Glutamatergic neuron (in vitro differentiated cells): ENCODE results near the gene ASCC3. TPM values are rescaled to one million over a fixed set of nuclear protein-coding genes. Genes with fewer than 3 reads are reported as not detected.

Experiments
- DNase-seq: peaks from one replicate; pipeline ENCODE4 v3.0.0; 2022
- H3K27ac Mint-ChIP-seq: one replicate; pipeline ENCODE4 v1.8.0; 2020; ENCODE audit warnings: mild to moderate bottlenecking, mixed read lengths, inconsistent platforms; ENCODE audit not compliant: unreplicated experiment
- H3K27me3 Mint-ChIP-seq: one replicate; pipeline ENCODE4 v1.8.0; 2020; ENCODE audit warnings: mild to moderate bottlenecking, moderate library complexity, mixed read lengths, inconsistent platforms; ENCODE audit not compliant: unreplicated experiment
- H3K36me3 Mint-ChIP-seq: one replicate; pipeline ENCODE4 v1.8.0; 2020; ENCODE audit warnings: mild to moderate bottlenecking, mixed read lengths, inconsistent platforms; ENCODE audit not compliant: unreplicated experiment
- H3K4me1 Mint-ChIP-seq: one replicate; pipeline ENCODE4 v1.8.0; 2020; ENCODE audit warnings: mild to moderate bottlenecking, low read depth, mixed read lengths, inconsistent platforms; ENCODE audit not compliant: unreplicated experiment
- H3K4me3 Mint-ChIP-seq: one replicate; pipeline ENCODE4 v1.8.0; 2020; ENCODE audit warnings: mild to moderate bottlenecking, mixed read lengths, inconsistent platforms; ENCODE audit not compliant: unreplicated experiment
- H3K9me3 Mint-ChIP-seq: one replicate; pipeline ENCODE4 v1.8.0; 2020; ENCODE audit warnings: mild to moderate bottlenecking, moderate library complexity, mixed read lengths, inconsistent platforms; ENCODE audit not compliant: unreplicated experiment
- CTCF ChIP-seq: fragments of 200-600 bp; sonication (generic); IDR thresholded peaks from one replicate; pipeline ENCODE4 v1.5.0; 2021; ENCODE audit not compliant: partially characterized antibody, unreplicated experiment
- total RNA-seq: library from RNA; stranded (reverse); fragmentation: NEBNext Ultra II Directional; extraction: Animal tissue kit (Norgen Biotek cat#: 25700); gene quantifications from one replicate; pipeline ENCODE4 v1.2.1, GENCODE V29; 2021; ENCODE audit not compliant: unreplicated experiment

Gene ASCC3
- total RNA-seq, 1 donor from 2014 or later = 49.6 TPM

GRCh38 chr6:100905067-100905466 is 23.9 kb upstream of the ASCC3 start:
- Mint-ChIP-seq H3K36me3 (no peaks in the 10 kb centered on the region), H3K27me3 (no peaks in the 10 kb centered on the region), H3K4me3 (no peak overlapping the region), H3K27ac (no peak overlapping the region), H3K4me1 (no peaks in the 10 kb centered on the region), H3K9me3 (no peaks in the 10 kb centered on the region)
- TF ChIP-seq CTCF = no peak
- DNase-seq = no peak

DNA sequence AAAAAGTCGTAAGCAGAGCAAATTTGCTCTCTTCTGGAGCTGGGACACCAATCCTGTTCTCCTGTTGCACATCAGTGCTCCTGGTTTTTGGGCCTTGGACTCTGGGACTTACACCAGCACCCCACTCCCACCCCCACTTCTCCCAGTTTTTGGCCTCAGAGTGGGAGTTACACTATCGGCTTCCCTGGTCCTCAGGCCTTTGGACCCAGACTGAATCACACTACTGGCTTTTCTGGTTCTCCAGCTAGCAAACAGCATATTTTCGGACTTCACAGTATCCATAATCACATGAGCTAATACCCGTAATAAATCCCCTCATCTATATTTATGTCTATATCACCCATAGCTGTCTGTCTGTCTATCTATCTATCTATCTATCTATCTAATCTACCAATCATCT is 23.2 kb upstream of the ASCC3 start:
- Mint-ChIP-seq H3K36me3 (no peaks in the 10 kb centered on the region), H3K27ac (no peak overlapping the region), H3K9me3 (no peaks in the 10 kb centered on the region), H3K4me1 (no peaks in the 10 kb centered on the region), H3K27me3 (no peaks in the 10 kb centered on the region), H3K4me3 (no peak overlapping the region)
- no peak for TF ChIP-seq CTCF
- no peak for DNase-seq

DNA sequence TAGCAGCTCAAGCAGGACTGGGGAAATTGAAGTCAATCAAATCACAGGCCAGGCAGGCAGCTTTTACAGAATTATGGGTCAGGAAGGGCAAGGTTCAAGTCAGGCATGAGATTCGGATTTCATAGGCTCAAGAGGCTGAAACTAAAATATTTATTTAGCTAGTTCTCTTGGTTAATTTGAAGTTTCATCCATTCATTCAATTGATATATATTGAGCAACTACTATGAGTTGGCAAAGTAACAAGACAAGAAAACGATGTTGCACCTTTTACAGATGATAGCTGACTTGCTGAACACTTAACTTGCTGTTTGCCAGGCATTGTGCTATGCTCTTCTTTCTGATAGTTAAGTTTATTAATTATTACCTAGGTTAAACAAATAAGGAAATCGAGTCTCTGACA is 20.5 kb upstream of the ASCC3 start:
- Mint-ChIP-seq H3K27me3 (no peaks in the 10 kb centered on the region), H3K4me3 (no peak overlapping the region), H3K4me1 (no peaks in the 10 kb centered on the region), H3K9me3 (no peaks in the 10 kb centered on the region), H3K36me3 (peaks cover 5% of the 10 kb centered on the region), H3K27ac (no peak overlapping the region)
- no peak for TF ChIP-seq CTCF
- DNase-seq = no peak

DNA sequence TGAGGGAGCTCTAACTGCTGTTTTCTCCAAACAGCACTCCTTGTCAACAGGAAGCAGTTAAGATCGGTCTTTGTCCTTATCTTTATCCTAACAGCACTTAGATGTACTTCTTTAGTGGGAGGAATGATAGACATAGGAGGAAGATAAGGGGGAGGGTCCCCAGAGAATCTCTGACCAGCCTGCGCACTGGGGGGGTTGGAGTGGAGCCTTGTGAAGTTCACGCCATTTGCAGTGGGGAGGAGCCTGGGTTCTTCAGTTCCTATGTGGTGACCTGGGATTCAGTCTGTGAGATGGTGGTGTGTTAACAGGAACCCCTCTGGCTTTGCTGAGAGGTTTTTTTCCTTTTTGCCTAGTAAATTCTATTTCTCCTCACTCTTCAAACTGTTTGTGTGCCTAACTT is 18.1 kb upstream of the ASCC3 start:
- Mint-ChIP-seq H3K4me3 (no peak overlapping the region), H3K36me3 (peaks cover 5% of the 10 kb centered on the region), H3K4me1 (no peaks in the 10 kb centered on the region), H3K27ac (no peak overlapping the region), H3K27me3 (no peaks in the 10 kb centered on the region), H3K9me3 (no peaks in the 10 kb centered on the region)
- no peak for DNase-seq
- no peak for TF ChIP-seq CTCF

GRCh38 chr6:100897671-100898070 is 16.5 kb upstream of the ASCC3 start:
- DNase-seq = no peak
- Mint-ChIP-seq H3K4me1 (no peaks in the 10 kb centered on the region), H3K27ac (no peak overlapping the region), H3K27me3 (no peaks in the 10 kb centered on the region), H3K4me3 (no peak overlapping the region), H3K9me3 (no peaks in the 10 kb centered on the region), H3K36me3 (peaks cover 5% of the 10 kb centered on the region)
- TF ChIP-seq CTCF = no peak
